GM04504 (cell line): ENCODE results near the gene DPM2.

ENCODE experiments used
- DNase-seq: peaks from one replicate; pipeline ENCODE4 v3.0.0-alpha.2; 2012; ENCODE audit warnings: low read depth

Gene DPM2

DNA sequence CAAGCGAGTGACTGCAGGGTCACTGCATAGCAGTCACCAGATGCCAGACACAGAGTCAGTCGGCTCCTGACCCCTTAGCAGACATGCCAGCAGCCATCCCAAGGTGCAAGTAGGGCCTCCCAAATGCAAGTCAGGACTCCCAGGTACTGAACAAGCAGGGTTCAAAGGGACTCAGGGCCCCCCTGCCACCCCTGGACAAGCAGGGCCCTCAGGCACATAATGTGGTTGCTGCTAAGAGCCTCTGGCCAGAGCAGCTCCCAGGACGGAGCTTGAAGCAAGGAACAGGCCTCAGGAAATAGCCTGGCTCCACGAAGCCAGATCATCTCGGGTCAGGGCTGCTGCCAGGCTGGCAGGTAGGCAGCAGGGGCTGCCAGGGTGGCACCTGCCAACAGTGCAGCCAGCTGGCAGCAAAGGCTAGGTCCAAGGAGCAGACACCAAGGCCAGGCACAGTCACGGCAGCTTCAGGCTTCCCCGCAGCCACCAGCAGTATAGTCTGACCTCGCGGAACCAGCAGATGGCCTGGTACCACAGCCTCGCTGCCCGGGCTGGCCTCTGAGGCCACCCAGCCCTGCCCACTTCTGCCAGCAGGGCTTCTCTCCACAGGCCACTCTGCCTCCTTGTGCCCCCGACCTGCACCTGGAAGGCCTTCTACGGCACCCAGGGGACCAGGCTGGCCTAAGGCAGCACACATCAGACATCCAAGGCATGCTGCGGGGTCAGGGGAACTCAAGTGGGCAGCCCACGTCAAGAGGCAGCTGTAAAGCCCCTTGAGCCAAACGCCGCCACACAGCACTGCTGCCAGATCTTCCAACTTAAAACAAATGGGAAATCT lies 35.7 kb upstream of the DPM2 start:
- DNase-seq = no peak

DNA sequence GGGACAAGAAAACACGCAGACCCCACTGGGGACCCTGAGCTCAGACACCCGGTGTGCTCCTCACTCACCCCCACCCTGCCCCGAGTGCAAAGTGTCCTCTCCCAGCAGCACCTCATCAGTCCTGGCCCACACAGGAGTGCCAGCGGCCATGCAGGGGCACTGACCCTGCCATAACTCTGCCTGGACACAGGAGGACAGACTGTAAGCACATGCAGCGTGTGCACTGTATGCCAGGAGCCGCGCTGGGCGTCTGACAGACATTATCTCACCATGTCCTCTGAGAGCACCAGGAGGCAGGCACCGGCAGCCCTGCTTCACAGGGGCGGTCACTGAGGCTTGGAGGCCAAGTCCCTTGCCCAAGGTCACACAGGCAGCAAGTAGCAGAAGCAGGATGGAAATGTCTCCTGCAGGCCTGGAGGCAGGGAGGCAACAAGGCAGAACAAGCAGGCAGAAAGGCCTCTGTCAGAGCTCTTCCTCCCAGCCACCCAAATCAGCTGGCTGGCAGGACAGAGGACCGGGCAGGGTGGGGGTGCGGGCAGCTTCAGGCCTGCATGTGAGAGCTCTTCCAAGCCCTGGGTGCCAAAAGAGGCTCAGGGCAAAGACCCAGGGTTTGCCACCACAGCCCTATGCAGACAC lies 34.7 kb upstream of the DPM2 start:
- no peak for DNase-seq

DNA sequence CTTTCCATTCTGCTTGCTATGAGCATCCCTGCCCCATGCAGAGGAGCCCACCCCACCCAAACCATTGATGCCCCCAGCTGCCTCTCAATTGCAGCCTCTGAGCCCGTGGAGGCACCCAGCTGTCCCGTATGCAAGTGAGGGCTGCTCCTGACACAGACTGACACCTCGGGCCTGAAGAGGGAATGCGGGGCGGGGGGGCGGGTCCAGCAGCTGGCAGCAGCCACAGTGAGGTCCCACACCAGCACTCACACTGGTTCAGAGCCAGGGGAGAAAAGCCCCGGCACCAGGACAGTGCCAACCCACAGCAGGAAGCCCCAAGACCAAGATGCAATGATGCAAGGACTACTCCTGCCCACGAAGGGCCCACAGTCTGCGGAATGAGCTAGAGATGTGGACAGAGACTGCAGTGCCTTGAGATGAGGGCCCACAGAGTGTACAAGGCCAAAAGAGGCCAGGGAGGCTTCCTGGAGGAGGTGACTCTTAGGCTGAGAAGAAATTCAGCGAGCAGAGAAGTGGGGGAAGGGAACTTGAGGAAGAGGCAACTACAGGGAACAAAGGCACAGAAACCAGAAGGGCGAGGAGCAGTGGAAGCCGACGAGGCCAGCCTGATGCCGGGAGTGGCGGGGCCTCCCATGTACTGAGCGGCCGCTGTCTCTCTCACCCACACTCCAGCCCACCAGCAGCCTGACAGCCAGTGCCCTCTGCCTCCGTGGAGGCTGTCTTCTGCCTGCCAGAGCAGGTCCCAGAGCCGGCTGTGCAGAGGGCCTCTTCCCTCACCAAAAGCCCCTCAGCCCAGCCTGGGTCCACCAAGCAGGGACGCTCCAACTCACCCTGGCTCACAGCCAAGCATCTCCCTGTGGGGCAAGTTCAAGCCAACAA lies 33.9 kb upstream of the DPM2 start:
- no peak for DNase-seq

DNA sequence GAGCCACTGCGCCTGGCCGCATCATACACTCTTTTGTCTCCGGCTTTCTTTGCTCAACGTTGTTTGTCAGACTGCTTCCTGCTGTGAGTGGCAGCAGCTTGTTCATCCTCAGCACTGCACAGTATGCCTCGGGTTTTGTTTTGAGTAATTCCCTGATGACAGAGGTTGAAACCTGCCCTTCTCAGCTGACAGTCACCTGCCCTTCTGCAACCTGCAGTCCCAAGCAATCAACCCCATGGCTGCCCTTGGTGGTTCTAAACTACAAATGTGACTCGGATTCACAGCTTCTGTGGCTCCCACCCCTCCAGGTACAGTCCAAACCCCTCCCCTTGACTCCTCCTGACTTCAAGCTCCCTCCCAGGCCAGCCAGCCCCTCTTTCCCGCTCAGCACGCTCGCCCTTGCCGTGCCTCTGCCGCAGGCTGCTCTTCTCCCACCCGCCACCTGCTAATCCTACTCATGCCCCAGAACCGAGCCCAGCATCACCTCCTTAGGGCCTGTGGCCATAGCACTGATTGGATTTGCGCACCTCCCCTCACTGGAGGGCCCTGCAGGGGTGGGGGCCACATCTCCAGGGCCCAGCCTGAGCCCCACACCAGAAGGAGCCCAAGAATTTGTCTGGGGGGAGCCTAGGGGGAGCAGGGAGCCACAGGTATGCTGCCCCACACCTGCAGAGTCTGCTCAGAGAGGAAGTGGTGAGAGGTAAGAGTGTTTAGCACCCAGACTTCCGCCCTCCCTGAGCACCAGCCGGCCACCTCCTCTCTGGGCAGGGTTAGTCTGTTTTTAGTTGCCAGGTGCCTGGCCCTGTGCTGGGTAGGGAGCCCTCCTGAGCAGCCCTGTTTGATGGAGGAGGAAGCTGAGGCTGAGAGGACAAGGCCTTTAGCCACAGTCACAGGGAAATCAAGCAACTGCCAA lies 33.0 kb upstream of the DPM2 start:
- DNase-seq = no peak

DNA sequence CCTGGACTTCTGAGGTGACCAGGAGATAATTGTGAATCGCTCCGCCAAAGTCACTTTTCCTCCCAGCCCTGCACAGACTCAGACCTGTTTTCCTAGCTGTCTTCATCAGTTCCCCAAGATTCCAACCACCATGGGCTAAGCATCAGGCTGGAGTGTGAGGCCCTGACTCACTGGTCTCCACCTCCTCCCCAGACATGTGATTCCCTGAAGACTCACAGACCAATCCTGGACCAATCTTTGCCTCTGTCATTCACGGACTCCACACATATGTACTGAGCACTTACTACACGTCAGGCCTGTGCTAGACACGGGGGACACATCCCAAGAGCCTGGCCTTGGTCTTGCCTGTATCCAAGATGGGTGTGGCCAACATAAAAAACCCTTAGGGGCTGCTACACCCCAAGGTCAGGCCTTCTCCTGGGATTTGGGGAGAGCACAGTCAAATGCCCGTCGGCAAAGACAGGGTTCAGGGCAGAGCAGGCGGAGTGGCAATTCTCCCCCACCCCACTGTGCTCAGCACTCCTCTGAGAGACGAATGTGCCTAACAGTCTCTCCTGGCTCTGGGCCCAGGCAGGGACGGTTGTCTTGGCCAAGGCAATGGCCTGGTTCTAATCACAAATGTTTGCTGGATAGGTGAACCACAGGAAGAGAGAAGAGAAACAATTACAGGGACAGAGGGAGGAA lies 31.2 kb upstream of the DPM2 start:
- DNase-seq = peak; percentile 86

DNA sequence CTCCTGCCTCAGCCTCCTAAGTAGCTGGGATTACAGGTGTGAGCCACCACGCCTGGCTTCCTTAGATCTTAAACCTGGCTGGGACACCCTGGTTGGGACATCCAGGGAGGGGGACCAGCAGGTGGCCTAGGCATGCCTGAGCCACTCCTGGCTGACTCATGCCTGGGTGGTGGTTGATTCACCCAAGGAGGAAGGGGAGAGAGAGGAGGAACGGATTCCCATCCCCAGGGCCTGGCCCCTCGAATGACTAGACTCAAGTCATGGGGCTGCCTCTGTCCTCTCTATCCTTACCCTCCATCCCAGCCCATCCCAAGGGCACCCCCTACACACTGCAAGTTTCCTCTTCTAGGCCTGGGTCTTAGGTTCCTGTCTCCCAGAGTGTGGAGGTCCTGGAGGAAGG lies 30.4 kb upstream of the DPM2 start:
- DNase-seq = no peak

DNA sequence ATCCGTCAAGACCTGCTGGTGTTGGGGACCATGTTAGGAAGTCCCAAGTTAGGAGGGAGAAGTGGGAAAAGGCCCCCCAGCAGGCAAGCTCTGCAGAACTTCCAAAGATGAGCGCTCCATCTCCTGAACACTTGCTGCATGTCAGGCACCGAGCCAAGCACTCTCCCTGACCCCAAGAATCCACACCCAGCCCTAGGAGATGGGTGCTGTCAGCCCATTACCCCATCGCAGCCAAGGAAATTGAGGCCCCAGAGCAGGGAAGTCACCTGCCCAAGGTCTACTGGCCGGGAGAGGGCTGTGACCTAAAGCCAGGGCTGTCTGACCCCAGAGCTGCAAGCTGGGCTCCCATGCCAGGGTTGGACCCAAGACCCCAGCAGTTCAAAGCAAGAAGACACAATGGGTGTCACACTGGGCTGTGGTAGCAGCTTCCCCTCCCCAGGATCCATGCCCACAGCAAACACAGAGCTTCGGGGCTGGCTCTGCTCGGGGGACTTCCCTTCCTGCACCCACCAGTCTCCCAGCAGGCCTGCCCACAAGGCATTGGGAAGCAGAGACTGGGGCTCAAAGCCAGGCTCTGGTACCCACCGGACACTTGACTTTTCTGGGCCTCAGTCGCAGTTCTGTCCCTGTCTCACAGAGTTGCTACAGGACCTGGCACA lies 29.6 kb upstream of the DPM2 start:
- no peak for DNase-seq

DNA sequence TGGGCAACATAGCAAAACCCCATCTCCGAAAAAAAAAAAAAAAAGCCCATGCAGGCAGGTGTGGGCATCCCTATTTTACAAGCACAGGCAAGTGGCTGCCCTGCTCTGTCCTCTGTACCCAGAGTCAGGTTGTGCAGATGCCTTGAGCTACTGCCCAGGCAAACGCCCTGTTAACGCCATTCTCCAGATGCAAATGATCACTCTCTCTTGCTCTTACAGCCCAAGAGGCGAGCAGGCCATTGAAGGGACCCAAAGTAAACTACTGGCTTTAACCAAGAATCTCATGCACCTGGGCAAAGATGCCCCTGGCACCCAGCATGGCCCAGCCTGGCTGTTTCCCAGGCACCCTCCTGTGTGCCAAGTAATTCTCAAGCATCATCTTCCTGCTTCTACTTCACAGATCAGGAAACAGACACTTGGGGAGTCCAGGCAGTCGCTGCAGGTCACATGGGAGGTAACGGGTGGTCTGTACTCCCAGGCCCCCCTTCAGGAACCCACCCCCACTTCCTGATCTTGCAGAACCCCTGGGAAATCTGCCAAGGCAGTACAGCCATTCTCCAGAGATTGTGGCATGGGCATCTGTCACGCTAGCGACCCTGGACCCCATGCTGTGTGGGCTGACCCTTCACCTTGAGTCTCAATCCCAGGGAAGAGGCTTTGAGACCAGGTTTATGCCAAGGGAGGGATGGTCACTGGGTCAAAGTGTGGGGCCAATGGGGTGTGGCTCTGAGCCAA lies 28.9 kb upstream of the DPM2 start:
- DNase-seq = no peak

DNA sequence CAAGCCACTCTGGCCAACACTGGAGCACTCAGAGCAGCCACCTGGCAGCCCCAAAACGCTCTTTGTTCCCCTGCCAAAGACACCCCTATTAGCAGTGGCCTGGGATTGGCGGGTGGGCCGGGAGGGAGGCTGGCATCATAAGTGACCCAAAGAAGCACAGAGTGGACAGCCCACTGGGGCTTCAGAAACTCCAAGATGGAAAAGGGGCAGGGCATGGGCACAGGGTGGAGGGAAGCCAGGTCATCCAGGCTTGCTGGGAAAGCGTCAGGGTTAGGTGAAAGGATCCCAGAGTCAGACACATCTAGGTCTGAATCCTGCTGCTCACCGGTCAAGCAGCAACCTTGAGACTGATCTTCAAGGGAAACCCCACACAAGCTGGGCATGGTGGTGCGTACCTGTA lies 28.3 kb upstream of the DPM2 start:
- no peak for DNase-seq

DNA sequence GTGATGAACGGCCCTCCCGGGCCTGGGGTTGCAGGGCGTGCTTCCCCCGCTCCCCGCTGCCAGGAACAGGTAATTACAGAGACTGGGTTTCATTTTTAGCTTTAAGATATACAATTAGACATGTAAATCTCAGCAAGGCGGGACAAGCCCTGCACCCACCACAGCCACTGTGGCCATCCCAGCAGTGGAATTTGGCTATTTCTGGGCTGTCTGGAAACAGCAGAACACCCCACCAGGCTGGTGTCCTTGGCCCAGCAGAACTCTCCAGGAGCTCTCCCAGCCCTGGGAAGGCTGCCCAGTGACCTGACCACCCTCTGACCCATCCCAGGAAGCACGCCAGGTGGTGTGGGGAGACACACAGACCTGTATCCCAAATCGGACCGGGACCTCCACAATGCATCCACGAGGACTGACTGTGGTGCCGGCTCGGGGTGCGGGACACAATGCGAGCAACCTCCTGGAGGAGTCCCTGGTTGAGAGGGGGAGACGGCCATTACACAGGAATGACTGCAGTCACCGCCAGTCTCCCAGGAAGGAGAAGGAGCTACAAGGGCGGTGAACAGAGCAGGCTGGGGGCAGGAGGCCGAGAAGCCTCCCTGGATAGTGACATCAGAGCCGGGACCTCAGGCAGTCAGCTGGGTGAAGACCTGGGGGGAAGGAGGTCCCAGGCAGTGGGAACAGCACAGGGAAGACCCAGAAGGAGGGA lies 25.9 kb upstream of the DPM2 start:
- no peak for DNase-seq

DNA sequence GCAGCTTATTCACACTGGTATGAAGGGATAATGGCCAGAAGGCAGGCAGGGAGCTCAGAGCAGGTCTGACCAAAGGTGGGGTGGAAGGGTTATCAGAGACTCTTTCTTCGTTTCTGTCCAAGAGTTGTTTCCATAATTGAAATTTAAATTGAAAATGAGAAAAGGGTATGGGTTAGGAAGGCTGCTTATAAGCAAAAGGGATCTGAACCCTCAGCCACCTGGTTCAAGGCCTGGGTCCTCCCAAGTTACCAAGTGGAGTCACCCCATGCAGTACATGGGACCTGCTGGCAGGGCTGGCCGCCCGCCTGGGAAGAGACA lies 25.3 kb upstream of the DPM2 start:
- no peak for DNase-seq

DNA sequence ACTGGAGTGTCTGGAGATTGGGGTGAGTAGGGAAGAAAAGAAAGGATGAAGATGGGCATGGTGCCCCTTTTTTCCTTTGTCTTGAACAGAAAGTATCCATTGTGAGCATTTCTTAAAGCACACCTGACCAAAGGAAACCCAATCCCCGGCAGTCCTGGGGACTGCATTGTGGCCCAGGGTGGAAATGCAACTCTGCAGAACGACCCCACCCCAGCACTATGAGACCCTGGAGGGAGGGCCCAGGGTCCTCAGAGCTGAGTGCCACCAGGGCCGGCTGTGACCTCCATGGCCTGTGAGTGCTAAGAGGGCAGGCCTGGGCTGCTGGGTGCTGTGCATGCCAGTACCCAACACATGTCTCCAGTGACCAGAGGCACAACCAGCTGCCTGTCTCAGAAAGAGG lies 24.6 kb upstream of the DPM2 start:
- DNase-seq = no peak

DNA sequence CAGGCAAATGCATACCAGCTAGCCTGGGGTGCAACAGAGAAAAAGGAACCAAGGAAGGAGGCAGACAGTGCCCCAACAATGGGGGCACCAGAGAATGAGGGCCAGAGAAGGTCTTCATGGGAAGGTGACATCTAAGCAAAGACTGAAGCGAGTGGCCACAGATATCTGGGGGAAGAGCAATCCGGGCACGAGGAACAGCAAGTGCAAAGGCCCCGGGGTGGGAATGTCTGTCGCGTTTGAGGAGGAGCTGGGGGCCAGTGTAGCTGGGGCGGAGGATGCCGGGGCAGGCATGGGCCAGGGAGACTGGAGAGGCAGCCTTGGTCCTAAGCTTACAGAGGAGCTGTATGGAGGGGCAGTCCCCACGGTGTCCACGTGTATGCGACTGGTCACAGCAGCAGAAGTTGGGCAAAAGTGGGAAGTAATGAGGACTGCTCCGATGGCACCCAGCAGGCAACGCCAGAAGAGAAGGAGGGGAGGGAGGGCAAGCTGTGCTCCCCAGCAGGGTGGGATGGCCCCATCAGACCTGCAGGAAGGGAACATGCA lies 24.0 kb upstream of the DPM2 start:
- no peak for DNase-seq

DNA sequence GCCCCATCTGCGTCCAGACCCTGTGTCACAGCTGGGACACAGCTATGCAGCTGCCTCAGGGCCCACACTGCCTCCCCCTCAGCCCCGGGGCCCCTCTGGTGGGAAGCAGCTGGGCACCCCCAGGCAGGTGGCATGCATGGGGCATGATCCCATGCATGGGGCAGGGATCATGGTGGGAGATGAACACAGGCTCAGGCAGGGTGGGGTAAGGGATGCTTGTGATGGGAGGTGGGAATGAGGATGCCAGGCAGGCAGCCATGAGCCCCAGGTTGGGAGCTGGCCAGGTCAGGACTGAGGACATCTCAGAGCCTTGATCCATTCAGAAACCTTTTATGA lies 23.5 kb upstream of the DPM2 start:
- DNase-seq = no peak

DNA sequence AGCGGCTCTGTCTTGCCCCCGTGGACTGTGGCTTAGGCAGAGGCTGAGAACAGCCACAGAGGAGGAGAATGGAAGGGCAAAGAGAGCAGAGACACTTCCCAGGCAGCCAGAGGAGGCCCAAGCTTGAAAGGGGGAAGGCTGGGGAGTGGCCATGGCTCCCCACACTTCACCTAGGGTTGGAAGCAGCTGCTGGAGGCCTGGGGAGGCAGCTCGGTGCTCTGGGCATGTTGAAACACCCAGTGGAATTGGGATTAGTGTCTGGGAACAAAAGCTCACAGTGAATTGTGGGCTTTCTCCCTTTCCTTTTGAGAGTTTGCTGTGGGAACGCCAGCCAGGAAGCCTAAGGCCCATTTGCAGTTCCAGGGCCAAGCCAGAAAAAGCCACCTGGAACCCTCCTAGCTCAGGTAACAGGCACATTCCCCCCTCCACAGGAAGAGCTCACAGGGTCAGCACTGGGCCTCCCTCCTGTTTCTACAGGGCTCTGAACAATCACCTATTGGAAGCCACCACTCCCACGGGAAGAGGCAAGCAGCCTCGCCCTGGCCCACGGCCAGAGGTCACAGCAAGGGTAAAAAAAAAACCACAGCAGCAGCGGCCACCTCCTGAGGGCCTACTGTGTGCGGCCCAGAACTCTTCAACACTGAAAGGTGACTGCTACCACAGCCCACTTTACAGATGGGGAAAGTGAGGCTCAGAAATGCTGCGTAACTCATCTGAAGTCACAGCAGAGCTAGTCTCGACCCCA lies 22.9 kb upstream of the DPM2 start:
- no peak for DNase-seq

DNA sequence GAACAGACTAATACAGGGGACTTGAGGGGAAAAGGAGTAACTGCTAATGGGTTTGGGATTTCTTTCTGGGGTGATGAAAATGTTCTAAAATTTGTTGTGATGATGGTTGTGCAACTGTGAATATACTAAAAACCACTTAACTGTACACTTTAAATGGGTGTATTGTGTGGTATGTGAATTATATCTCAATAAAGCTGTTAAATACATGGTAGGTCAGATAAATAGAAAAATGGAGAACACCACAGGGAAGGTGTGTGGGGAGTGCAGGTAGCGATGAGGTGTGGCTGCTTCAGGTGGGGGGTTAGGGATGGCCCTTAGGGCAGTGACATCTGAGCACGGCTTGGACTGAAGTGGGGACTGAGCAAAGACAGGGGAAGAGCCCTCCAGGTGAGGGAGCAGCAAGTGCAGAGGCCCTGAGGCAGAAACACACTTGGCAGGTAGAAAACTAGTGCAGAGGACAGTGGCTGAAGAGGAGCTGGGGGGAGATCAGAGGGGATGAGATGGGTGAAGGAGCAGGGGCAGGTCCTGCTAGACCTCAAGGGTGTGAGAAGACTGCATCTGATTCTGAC lies 22.3 kb upstream of the DPM2 start:
- DNase-seq = no peak

DNA sequence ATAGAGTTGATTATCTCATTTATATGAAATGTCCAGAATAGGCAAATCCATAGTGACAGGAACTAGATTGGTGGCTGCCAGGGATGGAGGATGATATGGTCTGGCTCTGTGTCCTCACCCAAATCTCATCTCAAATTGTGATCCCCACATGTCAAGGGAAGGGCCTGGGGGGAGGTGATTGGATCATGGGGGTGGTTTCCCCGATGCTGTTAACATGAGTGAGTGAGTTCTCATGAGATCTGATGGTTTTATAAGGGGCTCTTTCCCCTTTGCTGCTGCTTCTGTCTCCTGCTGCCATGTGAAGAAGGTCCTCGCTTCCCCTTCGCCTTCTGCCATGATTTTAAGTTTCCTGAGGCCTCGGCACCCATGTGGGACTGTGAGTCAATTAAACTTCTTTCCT lies 21.7 kb upstream of the DPM2 start:
- DNase-seq = no peak

DNA sequence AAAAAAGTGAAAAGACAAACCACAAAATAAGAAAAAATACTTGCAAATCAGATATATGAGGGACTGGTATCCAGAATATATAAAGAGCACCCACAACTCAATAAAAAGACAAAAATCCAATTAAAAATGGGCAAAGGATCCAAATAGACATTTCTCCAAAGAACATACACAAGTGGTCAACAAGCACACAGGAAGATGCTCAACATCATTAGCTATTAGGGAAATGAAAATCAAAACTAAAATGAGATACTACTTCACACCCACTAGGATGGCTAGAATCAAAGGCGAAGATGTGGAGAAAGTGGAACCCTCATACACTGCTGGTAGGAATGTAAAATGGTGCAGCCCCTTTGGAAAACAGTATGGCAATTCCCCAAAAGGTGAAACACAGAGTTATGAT lies 21.1 kb upstream of the DPM2 start:
- no peak for DNase-seq
